22Rv1 (cell line): ENCODE results near the gene TRAPPC6A.

Source experiments
- H3K27ac ChIP-seq: fragments of 450-650 bp; 2 replicates; pipeline ENCODE4 v1.5.1; 2017
- CTCF ChIP-seq: fragments of 450-650 bp; IDR thresholded peaks from 2 replicates; pipeline ENCODE4 v1.5.1; 2017; ENCODE audit warnings: mild to moderate bottlenecking
- ZFX ChIP-seq: fragments of 450-650 bp; IDR thresholded peaks from 2 replicates; pipeline ENCODE4 v1.6.1; 2017; ENCODE audit warnings: antibody characterized with exemption, borderline replicate concordance

Gene TRAPPC6A

GRCh38 chr19:45177817-45178261 lies at the start of gene TRAPPC6A:
Gene TRAPPC6A, minus strand, starts transcription at chr19:45178237. Its CDS starts 19 bp downstream, at chr19:45178218.
- H3K27ac ChIP-seq, result peak within 1 kb of the TSS; percentile 95
- TF ChIP-seq ZFX, result no peak
- TF ChIP-seq CTCF, result no peak

DNA sequence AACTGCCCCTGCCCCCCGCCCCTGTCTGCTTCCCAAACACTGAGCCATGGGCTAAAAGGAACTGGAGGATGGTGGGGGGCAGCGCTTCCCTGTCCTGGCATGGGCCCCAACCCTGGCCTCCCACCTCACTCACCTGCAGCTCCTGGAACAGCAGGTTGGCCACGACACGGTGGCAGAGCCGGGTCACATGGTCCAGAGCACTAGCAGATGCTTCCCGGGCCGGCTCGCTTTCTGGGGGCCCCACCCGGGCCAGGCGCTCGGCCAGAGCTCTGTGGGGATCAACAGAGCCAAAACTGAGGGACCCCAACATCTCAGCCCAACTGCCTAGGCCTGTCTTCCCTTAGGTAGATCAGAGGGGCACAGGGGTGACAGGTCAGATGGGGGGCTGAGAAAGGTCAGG lies 46.6 kb upstream of the TRAPPC6A start:
- no peak overlapping the region for H3K27ac ChIP-seq
- no peak for TF ChIP-seq ZFX
- no peak for TF ChIP-seq CTCF

DNA sequence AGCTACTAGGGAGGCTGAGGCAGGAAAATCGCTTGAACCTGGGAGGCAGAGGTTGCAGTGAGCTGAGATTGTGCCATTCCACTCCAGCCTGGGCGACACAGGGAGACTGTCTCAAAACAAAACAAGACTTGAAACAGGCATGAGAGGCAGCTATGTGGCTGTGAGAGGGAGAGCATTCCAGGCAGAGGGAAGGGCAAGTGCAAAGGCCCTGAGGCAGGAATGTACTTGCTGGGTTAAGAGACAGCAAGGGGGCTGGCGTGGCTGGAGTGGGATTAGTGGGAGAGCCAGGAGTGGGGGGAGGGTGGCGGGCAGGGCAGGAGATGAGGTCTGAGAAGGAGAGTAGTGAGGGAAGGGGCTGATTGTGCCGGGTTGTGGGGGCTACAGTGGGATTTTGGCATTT lies 45.8 kb upstream of the TRAPPC6A start:
- TF ChIP-seq ZFX, result no peak
- no peak for TF ChIP-seq CTCF
- no peak overlapping the region for H3K27ac ChIP-seq

DNA sequence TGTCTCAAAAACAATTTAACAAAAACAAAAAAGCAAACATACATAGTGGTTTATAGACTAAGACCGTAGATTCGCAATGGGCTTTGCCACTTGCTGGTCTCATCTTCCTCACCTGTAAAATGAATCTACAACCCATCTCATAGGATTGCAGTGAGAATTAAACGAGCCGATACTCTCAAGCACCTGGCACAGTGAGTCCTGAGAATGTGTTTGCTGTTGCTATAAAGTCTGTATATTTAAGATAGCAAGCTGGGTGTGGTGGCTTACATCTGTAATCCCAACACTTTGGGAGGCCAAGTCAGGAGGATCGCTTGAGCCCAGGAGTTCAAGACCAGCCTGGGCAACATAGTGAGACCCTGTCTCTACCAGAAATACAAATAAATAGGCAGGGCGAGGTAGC lies 44.7 kb upstream of the TRAPPC6A start:
- TF ChIP-seq CTCF, result no peak
- no peak for TF ChIP-seq ZFX
- H3K27ac ChIP-seq, result no peak overlapping the region

DNA sequence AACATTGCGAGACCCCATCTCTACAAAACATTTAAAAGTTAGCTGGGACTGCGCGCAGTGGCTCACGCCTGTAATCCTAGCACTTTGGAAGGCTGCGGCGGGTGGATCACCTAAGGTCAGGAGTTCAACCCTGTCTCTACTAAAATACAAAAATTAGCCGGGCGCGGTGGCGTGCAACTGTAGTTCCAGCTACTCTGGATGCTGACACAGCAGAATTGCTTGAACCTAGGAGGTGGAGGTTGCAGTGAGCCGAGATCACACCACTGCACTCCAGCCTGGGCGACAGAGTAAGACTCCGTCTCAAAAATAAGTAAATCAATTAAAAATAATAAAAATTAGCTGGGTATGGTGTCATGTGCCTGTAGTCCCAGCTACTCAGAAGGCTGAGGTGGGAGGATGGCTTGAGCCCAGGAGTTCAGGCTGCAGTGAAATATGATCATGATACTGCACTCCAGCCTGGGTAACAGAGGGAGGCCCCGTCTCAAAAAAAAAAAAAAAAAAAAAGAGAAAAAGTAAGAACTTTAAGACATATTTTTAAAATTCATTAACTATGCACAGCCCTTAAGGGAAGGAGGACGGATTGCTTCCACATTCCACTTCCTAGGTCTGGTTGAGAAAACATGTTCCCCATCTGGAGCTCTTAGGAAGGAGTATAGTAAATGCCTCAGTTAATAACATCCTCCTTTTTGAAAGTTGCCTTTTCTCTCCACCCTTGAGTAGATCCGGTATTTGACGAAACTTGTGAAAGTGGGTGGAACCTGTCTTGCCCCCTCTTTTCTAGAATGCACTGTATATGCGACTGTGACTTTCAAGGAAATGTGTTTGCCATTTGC lies 41.1 kb upstream of the TRAPPC6A start:
- TF ChIP-seq CTCF (no peak), ZFX (no peak)
- no peak overlapping the region for H3K27ac ChIP-seq

DNA sequence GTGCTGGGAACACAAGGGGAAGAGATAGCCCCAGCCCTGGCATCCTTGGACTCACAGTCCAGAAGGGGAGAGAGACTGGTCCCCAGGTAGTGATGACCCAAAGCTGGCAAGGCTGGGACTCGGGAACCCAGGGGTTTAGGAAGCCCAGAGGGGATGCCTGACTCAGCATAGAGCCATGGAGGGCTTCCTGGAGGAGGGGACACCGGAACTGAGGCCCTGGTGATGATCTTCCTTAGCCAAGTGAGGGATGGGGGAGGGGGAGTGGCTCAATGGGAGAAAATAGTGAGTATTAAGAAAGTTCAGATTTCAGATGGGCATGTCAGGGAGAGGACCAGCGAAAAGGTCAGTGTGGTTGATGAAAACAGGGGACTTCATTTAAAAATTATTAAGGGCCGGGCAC lies 40.4 kb upstream of the TRAPPC6A start:
- no peak overlapping the region for H3K27ac ChIP-seq
- TF ChIP-seq CTCF, result no peak
- no peak for TF ChIP-seq ZFX

GRCh38 chr19:45217957-45218334 lies 39.9 kb upstream of the TRAPPC6A start:
- no peak overlapping the region for H3K27ac ChIP-seq
- TF ChIP-seq ZFX (no peak), CTCF (no peak)
